K562 (cell line): ENCODE data around the gene TCHP. TPM values are rescaled to one million over a fixed set of nuclear protein-coding genes. Genes with fewer than 3 reads are reported as not detected.

Experiments used
- BCOR ChIP-seq: fragments of 450-650 bp; IDR thresholded peaks from 2 replicates; pipeline ENCODE4 v1.6.1; 2016
- CXXC5 ChIP-seq: fragments of 250-450 bp; sonication (Bioruptor Pico); IDR thresholded peaks from 2 replicates; pipeline ENCODE4 v1.8.0; 2022; ENCODE audit warnings: inconsistent platforms, mild to moderate bottlenecking, moderate library complexity
- THAP12 ChIP-seq: fragments of 250-450 bp; sonication (Bioruptor Pico); IDR thresholded peaks from 2 replicates; pipeline ENCODE4 v1.9.0; 2021; ENCODE audit warnings: mild to moderate bottlenecking, inconsistent platforms
- polyA plus RNA-seq, 8 experiments: library from polyadenylated mRNA; depleted of rRNA in 4 of 8; stranded (reverse) in 5 of 8; unstranded in 3 of 8; fragments of >200 nt; fragmentation: Nextera tagmentation in 2 of 8; fragmentation: Illumina TruSeq in 1 of 8; extraction: Ambion mirVana in 2 of 8; extraction: Trizol in 1 of 8; gene quantifications; 2 replicates each; pipeline versions ENCODE4 v1.2.1 to v1.2.3, GENCODE V29; 2011 to 2014; ENCODE audit warnings: inconsistent platforms in 1 of 8, missing spikeins in 1 of 8
- total RNA-seq, 7 experiments: library from RNA; depleted of rRNA in 6 of 7; stranded (reverse); fragments of >200 nt in 6 of 7; fragmentation: Illumina TruSeq in 2 of 7; extraction: Trizol in 2 of 7; gene quantifications; 2 replicates each; pipeline versions ENCODE4 v1.2.1 to v1.2.3, GENCODE V29; 2011 to 2021; ENCODE audit warnings: low replicate concordance in 1 of 7
- TF ChIP-seq, protein P1 (sequence below), 3 experiments: fragments of 200-800 bp in 1 of 3; fragments of 250-450 bp in 1 of 3; fragments of 450-650 bp in 1 of 3; sonication (Bioruptor Pico) in 1 of 3; sonication (Bioruptor generic) in 1 of 3; formaldehyde crosslinking in 1 of 3; IDR thresholded peaks; 2 replicates each; pipeline versions ENCODE4 v1.6.1 to v1.8.0; 2016 to 2022; ENCODE audit warnings: mild to moderate bottlenecking in 2 of 3, missing genetic modification characterization in 2 of 3, missing compliant biosample characterization in 1 of 3, moderate library complexity in 1 of 3
- TF ChIP-seq, protein P2 (sequence below), 2 experiments: fragments of 450-650 bp in 1 of 2; sonication (generic) in 1 of 2; formaldehyde crosslinking in 1 of 2; IDR thresholded peaks in 1 of 2; conservative IDR thresholded peaks in 1 of 2; 2 replicates each; pipeline versions ENCODE4 v1.6.1 to v1.8.1; 2016 to 2023; ENCODE audit warnings: mild to moderate bottlenecking in 2 of 2, moderate library complexity in 2 of 2, inconsistent platforms in 1 of 2, missing genetic modification reagents in 1 of 2

The TCHP gene
- total and polyA plus RNA-seq, 9 of the 15 experiments (the other 6 are each of a cell fraction or from before 2014, with no cell fraction given), result 3.4 to 30.4 (median 19.7) TPM

GRCh38 chr12:109873653-109874052 is 26.4 kb upstream of the TCHP start (continued):
- TF ChIP-seq THAP12 (CRISPR knock-in tag), result no peak
- no peak for TF ChIP-seq BCOR
- TF ChIP-seq, protein P1, sequence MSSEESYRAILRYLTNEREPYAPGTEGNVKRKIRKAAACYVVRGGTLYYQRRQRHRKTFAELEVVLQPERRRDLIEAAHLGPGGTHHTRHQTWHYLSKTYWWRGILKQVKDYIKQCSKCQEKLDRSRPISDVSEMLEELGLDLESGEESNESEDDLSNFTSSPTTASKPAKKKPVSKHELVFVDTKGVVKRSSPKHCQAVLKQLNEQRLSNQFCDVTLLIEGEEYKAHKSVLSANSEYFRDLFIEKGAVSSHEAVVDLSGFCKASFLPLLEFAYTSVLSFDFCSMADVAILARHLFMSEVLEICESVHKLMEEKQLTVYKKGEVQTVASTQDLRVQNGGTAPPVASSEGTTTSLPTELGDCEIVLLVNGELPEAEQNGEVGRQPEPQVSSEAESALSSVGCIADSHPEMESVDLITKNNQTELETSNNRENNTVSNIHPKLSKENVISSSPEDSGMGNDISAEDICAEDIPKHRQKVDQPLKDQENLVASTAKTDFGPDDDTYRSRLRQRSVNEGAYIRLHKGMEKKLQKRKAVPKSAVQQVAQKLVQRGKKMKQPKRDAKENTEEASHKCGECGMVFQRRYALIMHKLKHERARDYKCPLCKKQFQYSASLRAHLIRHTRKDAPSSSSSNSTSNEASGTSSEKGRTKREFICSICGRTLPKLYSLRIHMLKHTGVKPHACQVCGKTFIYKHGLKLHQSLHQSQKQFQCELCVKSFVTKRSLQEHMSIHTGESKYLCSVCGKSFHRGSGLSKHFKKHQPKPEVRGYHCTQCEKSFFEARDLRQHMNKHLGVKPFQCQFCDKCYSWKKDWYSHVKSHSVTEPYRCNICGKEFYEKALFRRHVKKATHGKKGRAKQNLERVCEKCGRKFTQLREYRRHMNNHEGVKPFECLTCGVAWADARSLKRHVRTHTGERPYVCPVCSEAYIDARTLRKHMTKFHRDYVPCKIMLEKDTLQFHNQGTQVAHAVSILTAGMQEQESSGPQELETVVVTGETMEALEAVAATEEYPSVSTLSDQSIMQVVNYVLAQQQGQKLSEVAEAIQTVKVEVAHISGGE (CRISPR knock-in tag; IDR thresholded peaks at IDR 0.05), result no peak
- TF ChIP-seq, protein P2, sequence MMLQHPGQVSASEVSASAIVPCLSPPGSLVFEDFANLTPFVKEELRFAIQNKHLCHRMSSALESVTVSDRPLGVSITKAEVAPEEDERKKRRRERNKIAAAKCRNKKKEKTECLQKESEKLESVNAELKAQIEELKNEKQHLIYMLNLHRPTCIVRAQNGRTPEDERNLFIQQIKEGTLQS (IDR thresholded peaks at IDR 0.05), result no peak
- TF ChIP-seq, protein P2 (CRISPR knock-in tag; conservative IDR thresholded peaks at IDR 0.05), result no peak
- TF ChIP-seq CXXC5 (CRISPR knock-in tag), result no peak
